ENCODE results near the gene TMTC1. TPM values are rescaled to one million over a fixed set of nuclear protein-coding genes. Genes with fewer than 3 reads are reported as not detected.

TMTC1 gene
- total RNA-seq, 1 experiment from 2014 or later = 6.1 TPM

DNA sequence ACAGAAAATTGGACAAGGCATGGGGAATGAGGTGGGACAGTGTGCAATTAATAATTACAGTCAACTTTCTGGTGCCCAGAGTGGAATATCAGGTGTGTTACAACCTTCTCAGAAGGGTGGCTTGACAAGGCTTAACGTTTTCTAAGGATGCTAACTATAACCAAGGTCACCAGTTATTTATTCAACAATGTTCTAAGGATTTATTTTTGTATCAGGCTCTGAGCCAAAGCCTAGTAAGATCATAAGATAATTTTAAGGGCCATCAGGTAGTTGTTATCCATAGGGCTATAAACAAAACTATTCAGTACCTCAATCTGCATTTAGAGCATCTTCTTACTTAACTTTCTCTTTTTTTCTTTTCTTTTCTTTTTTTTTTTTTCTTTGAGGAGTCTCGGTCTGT lies 134.0 kb downstream of the TMTC1 start:
- H3K27me3 ChIP-seq (replicated peaks; ENCODE audit: insufficient read depth, low read depth, low read length, poor library complexity) = peaks cover 11% of the 10 kb centered on the region
- no peak overlapping the region for H3K4me3 ChIP-seq (ENCODE audit: low read depth, low read length, poor library complexity, severe bottlenecking)
- TF ChIP-seq CTCF (conservative IDR thresholded peaks at IDR 0.05; ENCODE audit: low read depth, low read length) (no peak), EZH2 (IDR thresholded peaks at IDR 0.05; ENCODE audit: borderline replicate concordance, low read depth, low read length, poor library complexity, severe bottlenecking) (no peak)
- no peak for DNase-seq (ENCODE audit: low spot score)
- H3K27ac ChIP-seq (ENCODE audit: low read depth, low read length, poor library complexity, severe bottlenecking) = no peak overlapping the region
- H3K36me3 ChIP-seq (ENCODE audit: insufficient read depth, low read length, poor library complexity, severe bottlenecking) = no peaks in the 10 kb centered on the region
- ChIA-PET CTCF (no interaction called here), POLR2A (ENCODE audit: low non-redundant PET) (no interaction called here)
- intact Hi-C loops (cut with micrococcal nuclease; ENCODE audit: unreplicated experiment) = no loop called here
- no peaks in the 10 kb centered on the region for H3K9me3 ChIP-seq (ENCODE audit: low read depth, low read length, poor library complexity, severe bottlenecking)
- BruUV-seq (replicated peaks) = no TSS peak
- H3K4me1 ChIP-seq (ENCODE audit: insufficient read depth, low read length, poor library complexity, severe bottlenecking) = no peaks in the 10 kb centered on the region

DNA sequence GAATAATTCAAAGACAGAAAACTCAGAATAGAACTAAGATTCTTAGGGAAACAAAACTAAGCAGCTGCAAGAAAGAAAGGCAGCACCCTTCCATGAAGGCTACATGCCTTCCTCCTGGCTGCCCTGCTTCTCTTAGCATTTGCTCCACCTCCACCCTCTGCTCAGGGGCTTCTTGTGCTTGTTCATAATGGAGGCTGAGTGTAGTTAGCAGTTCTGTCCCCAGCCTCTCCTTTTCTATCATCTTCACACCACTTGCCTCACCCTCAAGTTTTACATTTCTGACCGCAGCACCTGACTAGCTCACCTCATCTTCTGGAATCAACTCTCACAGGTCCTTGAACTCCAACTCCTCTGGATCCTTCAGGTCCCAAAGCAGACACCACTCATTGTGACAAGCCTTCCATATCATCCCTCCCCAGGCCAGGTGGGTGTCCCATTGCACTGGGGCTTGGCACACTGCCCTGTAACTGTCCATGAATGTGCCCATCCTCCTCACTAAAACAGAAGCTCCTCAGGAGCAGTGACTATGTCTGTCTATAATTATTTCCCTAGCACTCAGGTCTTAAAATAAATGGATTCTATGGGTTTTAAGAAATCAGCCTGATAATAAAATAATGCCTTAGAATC lies 139.1 kb downstream of the TMTC1 start:
- no peak overlapping the region for H3K27ac ChIP-seq (ENCODE audit: low read depth, low read length, poor library complexity, severe bottlenecking)
- ChIA-PET POLR2A (ENCODE audit: low non-redundant PET) (no interaction called here), CTCF (no interaction called here)
- H3K4me1 ChIP-seq (ENCODE audit: insufficient read depth, low read length, poor library complexity, severe bottlenecking) = no peaks in the 10 kb centered on the region
- no peak for DNase-seq (ENCODE audit: low spot score)
- H3K9me3 ChIP-seq (ENCODE audit: low read depth, low read length, poor library complexity, severe bottlenecking) = no peaks in the 10 kb centered on the region
- TF ChIP-seq CTCF (conservative IDR thresholded peaks at IDR 0.05; ENCODE audit: low read depth, low read length) (no peak), EZH2 (IDR thresholded peaks at IDR 0.05; ENCODE audit: borderline replicate concordance, low read depth, low read length, poor library complexity, severe bottlenecking) (no peak)
- BruUV-seq (replicated peaks) = no TSS peak
- H3K4me3 ChIP-seq (ENCODE audit: low read depth, low read length, poor library complexity, severe bottlenecking) = no peak overlapping the region
- intact Hi-C loops (cut with micrococcal nuclease; ENCODE audit: unreplicated experiment) = no loop called here
- no peaks in the 10 kb centered on the region for H3K36me3 ChIP-seq (ENCODE audit: insufficient read depth, low read length, poor library complexity, severe bottlenecking)
- peaks cover 11% of the 10 kb centered on the region for H3K27me3 ChIP-seq (replicated peaks; ENCODE audit: insufficient read depth, low read depth, low read length, poor library complexity)

DNA sequence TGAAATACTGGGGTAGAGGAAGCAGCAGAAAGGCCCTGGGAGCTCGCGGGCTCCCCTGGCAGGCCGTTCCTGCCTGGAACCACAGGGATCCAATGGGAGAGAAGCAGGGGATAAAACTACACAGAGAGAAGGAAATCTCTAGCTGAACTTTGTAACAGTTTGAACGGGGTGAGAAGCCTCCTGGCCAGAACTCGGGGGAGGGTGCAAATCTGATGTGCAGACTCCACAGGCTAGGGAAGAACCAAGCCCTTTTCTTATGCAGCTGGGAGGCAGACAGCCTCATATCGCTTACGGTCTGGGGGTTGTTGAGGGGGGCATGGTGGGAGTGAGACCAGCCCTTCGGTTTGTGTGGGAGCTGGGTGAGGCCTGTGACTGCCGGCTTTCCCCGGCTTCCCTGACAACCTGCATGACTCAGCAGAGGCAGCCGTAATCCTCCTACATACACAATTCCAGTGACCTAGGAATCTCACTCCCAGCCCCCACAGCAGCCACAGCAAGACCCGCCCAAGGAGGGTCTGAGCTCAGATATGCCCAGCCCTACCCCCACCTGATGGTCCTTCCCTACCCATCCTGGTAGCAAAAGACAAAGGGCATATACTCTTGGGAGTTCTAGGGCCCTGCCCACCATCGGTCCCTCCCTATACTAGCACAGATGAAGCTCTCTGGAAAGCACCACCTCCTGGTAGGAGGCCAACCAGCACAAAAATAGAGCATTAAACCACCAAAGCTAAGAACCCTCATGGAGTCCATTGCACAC lies 143.0 kb downstream of the TMTC1 start:
- Histone ChIP-seq H3K27ac (ENCODE audit: low read depth, low read length, poor library complexity, severe bottlenecking) (no peak overlapping the region), H3K4me1 (ENCODE audit: insufficient read depth, low read length, poor library complexity, severe bottlenecking) (no peaks in the 10 kb centered on the region), H3K36me3 (ENCODE audit: insufficient read depth, low read length, poor library complexity, severe bottlenecking) (no peaks in the 10 kb centered on the region), H3K27me3 (replicated peaks; ENCODE audit: insufficient read depth, low read depth, low read length, poor library complexity) (peaks cover 2% of the 10 kb centered on the region), H3K9me3 (ENCODE audit: low read depth, low read length, poor library complexity, severe bottlenecking) (no peaks in the 10 kb centered on the region), H3K4me3 (ENCODE audit: low read depth, low read length, poor library complexity, severe bottlenecking) (no peak overlapping the region)
- DNase-seq (ENCODE audit: low spot score) = no peak
- intact Hi-C loops (cut with micrococcal nuclease; ENCODE audit: unreplicated experiment) = no loop called here
- ChIA-PET POLR2A (ENCODE audit: low non-redundant PET) (no interaction called here), CTCF (no interaction called here)
- no peak for TF ChIP-seq CTCF (conservative IDR thresholded peaks at IDR 0.05; ENCODE audit: low read depth, low read length)
- no peak for TF ChIP-seq EZH2 (IDR thresholded peaks at IDR 0.05; ENCODE audit: borderline replicate concordance, low read depth, low read length, poor library complexity, severe bottlenecking)
- no TSS peak for BruUV-seq (replicated peaks)
